Neural progenitor cell (in vitro differentiated cells): ENCODE measurements around the gene PHTF1.

Experiments
- EZH2phosphoT487 ChIP-seq: fragments of 200-600 bp; sonication (generic); IDR thresholded peaks from 2 replicates; pipeline ENCODE4 v1.6.1; 2017; ENCODE audit warnings: antibody characterized with exemption
- TF ChIP-seq, protein P1 (sequence below): fragments of 200-600 bp; sonication (generic); IDR thresholded peaks from 2 replicates; pipeline ENCODE4 v1.5.1; 2017; ENCODE audit warnings: antibody characterized with exemption, mild to moderate bottlenecking

DNA sequence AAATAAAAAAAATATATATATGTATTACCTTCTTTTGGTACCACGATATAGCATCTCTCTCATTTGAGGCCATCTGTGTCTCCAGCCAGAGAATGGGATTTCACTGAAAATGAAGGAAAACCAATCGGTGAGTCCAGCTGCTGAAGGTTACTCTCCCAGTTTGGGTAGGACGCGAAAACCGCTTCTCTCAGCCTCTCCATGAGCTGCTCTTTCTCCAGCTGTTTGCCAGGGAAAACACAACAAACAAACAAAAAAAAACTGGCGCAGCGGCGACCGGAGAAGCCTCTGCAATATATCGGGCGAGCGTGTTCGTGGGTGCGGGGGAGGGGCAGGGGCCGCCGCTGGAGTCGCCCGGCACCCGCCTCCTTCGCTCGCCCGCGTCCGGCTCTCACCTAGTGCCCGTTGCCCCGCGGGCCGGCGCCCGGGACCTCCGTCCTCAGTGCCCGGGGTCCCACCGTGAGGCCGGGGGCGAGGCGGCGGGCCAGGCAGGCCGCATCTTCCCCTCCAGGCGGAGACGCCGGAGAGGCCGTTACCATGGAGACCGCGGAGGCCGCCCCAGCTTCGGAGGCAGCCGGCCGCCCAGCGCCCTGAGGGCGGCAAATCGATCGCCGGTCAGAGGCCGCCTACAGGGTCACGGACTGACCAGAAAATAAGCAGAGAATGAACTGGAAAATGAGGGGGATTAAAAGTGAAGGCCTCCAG lies 504 bp downstream of the PHTF1 start:
- TF ChIP-seq, protein P1, sequence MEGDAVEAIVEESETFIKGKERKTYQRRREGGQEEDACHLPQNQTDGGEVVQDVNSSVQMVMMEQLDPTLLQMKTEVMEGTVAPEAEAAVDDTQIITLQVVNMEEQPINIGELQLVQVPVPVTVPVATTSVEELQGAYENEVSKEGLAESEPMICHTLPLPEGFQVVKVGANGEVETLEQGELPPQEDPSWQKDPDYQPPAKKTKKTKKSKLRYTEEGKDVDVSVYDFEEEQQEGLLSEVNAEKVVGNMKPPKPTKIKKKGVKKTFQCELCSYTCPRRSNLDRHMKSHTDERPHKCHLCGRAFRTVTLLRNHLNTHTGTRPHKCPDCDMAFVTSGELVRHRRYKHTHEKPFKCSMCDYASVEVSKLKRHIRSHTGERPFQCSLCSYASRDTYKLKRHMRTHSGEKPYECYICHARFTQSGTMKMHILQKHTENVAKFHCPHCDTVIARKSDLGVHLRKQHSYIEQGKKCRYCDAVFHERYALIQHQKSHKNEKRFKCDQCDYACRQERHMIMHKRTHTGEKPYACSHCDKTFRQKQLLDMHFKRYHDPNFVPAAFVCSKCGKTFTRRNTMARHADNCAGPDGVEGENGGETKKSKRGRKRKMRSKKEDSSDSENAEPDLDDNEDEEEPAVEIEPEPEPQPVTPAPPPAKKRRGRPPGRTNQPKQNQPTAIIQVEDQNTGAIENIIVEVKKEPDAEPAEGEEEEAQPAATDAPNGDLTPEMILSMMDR = no peak
- TF ChIP-seq EZH2phosphoT487 = no peak
